HEK293 (cell line): Measurements from ENCODE around the gene CXCL17.

Source experiments
- AEBP2 ChIP-seq: fragments of 450-650 bp; formaldehyde crosslinking; IDR thresholded peaks from 2 replicates; pipeline ENCODE4 v1.5.1; 2016; ENCODE audit warnings: missing biosample characterization, missing genetic modification characterization, borderline replicate concordance
- FEZF1 ChIP-seq: fragments of 450-650 bp; formaldehyde crosslinking; IDR thresholded peaks from 2 replicates; pipeline ENCODE4 v1.5.1; 2016; ENCODE audit warnings: missing biosample characterization, missing genetic modification characterization
- GLIS1 ChIP-seq: fragments of 450-650 bp; formaldehyde crosslinking; IDR thresholded peaks from 2 replicates; pipeline ENCODE4 v1.5.1; 2016; ENCODE audit warnings: missing biosample characterization, missing genetic modification characterization
- KLF16 ChIP-seq: fragments of 450-650 bp; formaldehyde crosslinking; IDR thresholded peaks from 2 replicates; pipeline ENCODE4 v1.5.1; 2017; ENCODE audit warnings: missing biosample characterization, missing genetic modification characterization
- MZF1 ChIP-seq: fragments of 450-650 bp; formaldehyde crosslinking; IDR thresholded peaks from 2 replicates; pipeline ENCODE4 v1.5.1; 2017; ENCODE audit warnings: missing biosample characterization, missing genetic modification characterization, borderline replicate concordance
- REPIN1 ChIP-seq: fragments of 450-650 bp; formaldehyde crosslinking; IDR thresholded peaks from 2 replicates; pipeline ENCODE4 v1.5.1; 2017; ENCODE audit warnings: missing biosample characterization, missing genetic modification characterization, low read depth
- TSHZ1 ChIP-seq: fragments of 450-650 bp; formaldehyde crosslinking; IDR thresholded peaks from 2 replicates; pipeline ENCODE4 v1.5.1; 2016; ENCODE audit warnings: missing biosample characterization, missing genetic modification characterization, borderline replicate concordance
- ZBTB8A ChIP-seq: fragments of 450-650 bp; formaldehyde crosslinking; IDR thresholded peaks from 2 replicates; pipeline ENCODE4 v1.5.1; 2016; ENCODE audit warnings: missing biosample characterization, missing genetic modification characterization
- ZNF132 ChIP-seq: fragments of 450-650 bp; formaldehyde crosslinking; IDR thresholded peaks from 2 replicates; pipeline ENCODE4 v1.5.1; 2017; ENCODE audit warnings: missing biosample characterization, missing genetic modification characterization, borderline replicate concordance
- ZNF133 ChIP-seq: fragments of 450-650 bp; formaldehyde crosslinking; IDR thresholded peaks from 2 replicates; pipeline ENCODE4 v1.5.1; 2016; ENCODE audit warnings: missing biosample characterization, missing genetic modification characterization
- ZNF138 ChIP-seq: fragments of 450-650 bp; formaldehyde crosslinking; IDR thresholded peaks from 2 replicates; pipeline ENCODE4 v1.5.1; 2016; ENCODE audit warnings: missing biosample characterization, missing genetic modification characterization, borderline replicate concordance
- ZNF184 ChIP-seq: fragments of 450-650 bp; IDR thresholded peaks from 2 replicates; pipeline ENCODE4 v1.5.1; 2018; ENCODE audit warnings: missing biosample characterization, mild to moderate bottlenecking, missing genetic modification characterization
- ZNF221 ChIP-seq: fragments of 450-650 bp; formaldehyde crosslinking; IDR thresholded peaks from 2 replicates; pipeline ENCODE4 v1.5.1; 2017; ENCODE audit warnings: missing biosample characterization, missing genetic modification characterization, borderline replicate concordance
- ZNF280D ChIP-seq: fragments of 450-650 bp; formaldehyde crosslinking; IDR thresholded peaks from 2 replicates; pipeline ENCODE4 v1.5.1; 2016; ENCODE audit warnings: missing biosample characterization, missing genetic modification characterization
- ZNF514 ChIP-seq: fragments of 450-650 bp; formaldehyde crosslinking; IDR thresholded peaks from 2 replicates; pipeline ENCODE4 v1.5.1; 2016; ENCODE audit warnings: missing biosample characterization, missing genetic modification characterization
- ZNF518A ChIP-seq: fragments of 450-650 bp; formaldehyde crosslinking; conservative IDR thresholded peaks from 2 replicates; pipeline ENCODE4 v1.5.1; 2016; ENCODE audit warnings: low read depth, missing biosample characterization, missing genetic modification characterization
- ZNF549 ChIP-seq: fragments of 450-650 bp; IDR thresholded peaks from 2 replicates; pipeline ENCODE4 v1.5.1; 2018; ENCODE audit warnings: missing biosample characterization, missing genetic modification characterization, mild to moderate bottlenecking, inconsistent platforms, moderate library complexity
- ZNF555 ChIP-seq: fragments of 450-650 bp; formaldehyde crosslinking; conservative IDR thresholded peaks from 2 replicates; pipeline ENCODE4 v1.5.1; 2017; ENCODE audit warnings: missing biosample characterization, mild to moderate bottlenecking, missing genetic modification characterization, inconsistent platforms
- ZNF580 ChIP-seq: fragments of 450-650 bp; formaldehyde crosslinking; IDR thresholded peaks from 2 replicates; pipeline ENCODE4 v1.5.1; 2016; ENCODE audit warnings: missing biosample characterization, missing genetic modification characterization
- ZNF610 ChIP-seq: fragments of 450-650 bp; formaldehyde crosslinking; IDR thresholded peaks from 2 replicates; pipeline ENCODE4 v1.5.1; 2016; ENCODE audit warnings: missing biosample characterization, missing genetic modification characterization, borderline replicate concordance
- ZNF768 ChIP-seq: fragments of 450-650 bp; formaldehyde crosslinking; IDR thresholded peaks from 2 replicates; pipeline ENCODE4 v1.5.1; 2018; ENCODE audit warnings: missing biosample characterization, mild to moderate bottlenecking, missing genetic modification characterization
- ZNF830 ChIP-seq: fragments of 450-650 bp; IDR thresholded peaks from 2 replicates; pipeline ENCODE4 v1.5.0; 2018; ENCODE audit warnings: missing biosample characterization, missing genetic modification characterization, low read depth, mild to moderate bottlenecking, moderate library complexity
- ZSCAN16 ChIP-seq: fragments of 450-650 bp; formaldehyde crosslinking; IDR thresholded peaks from 2 replicates; pipeline ENCODE4 v1.5.1; 2016; ENCODE audit warnings: missing biosample characterization, missing genetic modification characterization
- ZSCAN4 ChIP-seq: fragments of 450-650 bp; formaldehyde crosslinking; IDR thresholded peaks from 2 replicates; pipeline ENCODE4 v1.5.1; 2017; ENCODE audit warnings: missing biosample characterization, missing genetic modification characterization

CXCL17 gene

GRCh38 chr19:42468273-42468796 is 25.6 kb upstream of the CXCL17 start (continued):
- TF ChIP-seq ZNF518A (tag by site-specific recombination) = peak; percentile 40; the same call in 1 of the 2 replicates
- no peak for TF ChIP-seq ZNF555 (tag by site-specific recombination)
- TF ChIP-seq ZNF514 (tag by site-specific recombination) = no peak
- TF ChIP-seq TSHZ1 = peak; percentile 84
- TF ChIP-seq ZNF138 (tag by site-specific recombination) = no peak
- peak; percentile 82 for TF ChIP-seq GLIS1
- peak; percentile 95 for TF ChIP-seq MZF1
- 0 out of 2 replicates have a peak, but pooled peaks have one; percentile 22 for TF ChIP-seq ZNF768
- TF ChIP-seq KLF16 (tag by site-specific recombination) = peak; percentile 47; the same call in 1 of the 2 replicates
- no peak for TF ChIP-seq ZSCAN16 (tag by site-specific recombination)
- peak; percentile 81; the same call in 1 of the 2 replicates for TF ChIP-seq ZNF610 (tag by site-specific recombination)
- peak; percentile 64 for TF ChIP-seq ZBTB8A (tag by site-specific recombination)
- TF ChIP-seq ZNF280D (tag by site-specific recombination) = no peak; the same call in 1 of the 2 replicates
- no peak for TF ChIP-seq REPIN1 (tag by site-specific recombination)
- TF ChIP-seq ZNF133 (tag by site-specific recombination) = peak; percentile 51
- peak; percentile 77 for TF ChIP-seq ZNF580 (tag by site-specific recombination)
- no peak for TF ChIP-seq ZNF132 (tag by site-specific recombination)
- TF ChIP-seq AEBP2 (tag by site-specific recombination) = no peak
- TF ChIP-seq ZNF830 (tag by site-specific recombination) = no peak
- peak; percentile 86 for TF ChIP-seq ZNF549 (tag by site-specific recombination)
- peak; percentile 27; the same call in 1 of the 2 replicates for TF ChIP-seq ZSCAN4 (tag by site-specific recombination)
- no peak for TF ChIP-seq ZNF221
- peak; percentile 71; the same call in 1 of the 2 replicates for TF ChIP-seq ZNF184 (tag by site-specific recombination)
- peak; percentile 75 for TF ChIP-seq FEZF1 (tag by site-specific recombination)
